ENCODE measurements around the gene C2orf15.
"Not testable (repeated sequence)": the region's sequence is repeated elsewhere in the genome, so short reads cannot be mapped to it uniquely, and the experiment has no call there.

The C2orf15 gene, protein sequence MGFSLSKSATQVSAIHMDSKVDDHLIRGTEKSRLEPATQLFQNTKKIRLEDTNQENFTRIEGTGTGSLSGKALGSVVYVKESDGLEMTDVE

DNA sequence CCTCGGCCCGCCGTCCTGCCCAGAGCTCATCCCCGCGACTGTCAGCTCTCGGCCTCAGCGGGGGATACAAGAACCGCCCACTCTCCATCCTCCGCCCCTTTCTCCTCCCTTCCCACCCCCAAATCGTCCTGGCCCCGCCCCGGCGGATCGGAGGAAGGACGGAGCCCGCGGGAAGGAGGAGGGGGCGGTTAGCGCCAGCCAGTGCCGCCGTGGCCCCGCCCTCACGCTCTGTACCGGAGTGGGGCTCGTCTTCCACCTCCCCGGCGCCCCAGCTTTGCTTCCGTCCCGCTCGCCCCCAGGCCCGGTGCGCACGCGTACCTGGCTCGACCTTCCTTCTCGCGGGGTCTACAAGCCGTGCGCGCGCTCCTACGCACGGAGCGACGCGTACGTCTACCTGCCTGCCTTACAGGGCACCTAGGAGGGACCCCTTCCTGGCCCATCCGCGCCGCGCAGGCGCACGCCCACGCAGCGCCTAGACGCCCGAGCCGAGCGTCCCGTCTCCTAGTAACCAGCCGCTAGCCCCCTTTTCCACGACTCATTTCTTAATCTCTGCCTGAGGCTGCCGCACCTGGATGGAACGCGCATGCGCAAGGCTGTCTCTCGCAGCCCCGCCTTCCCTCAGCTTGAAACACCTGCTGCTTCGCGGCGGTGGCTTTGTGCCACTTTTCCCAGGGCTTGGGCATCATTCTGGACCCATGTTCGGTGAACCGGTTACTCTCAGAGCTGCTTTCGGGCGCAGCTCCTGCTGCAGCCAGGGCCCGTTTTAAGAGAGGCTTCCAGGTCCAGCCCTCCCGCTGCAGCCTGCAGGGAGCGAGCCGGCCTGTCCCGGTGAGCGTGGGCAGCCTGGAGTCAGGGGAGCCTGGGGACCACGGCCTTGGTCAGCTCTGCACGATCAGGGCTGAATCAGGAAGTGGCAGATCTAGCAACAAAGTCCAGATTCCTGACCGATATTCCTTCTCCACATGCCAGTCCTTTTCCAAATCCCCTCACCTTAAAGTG lies at the start of gene C2orf15:
C2orf15 (plus strand) TSS at position 598 of the 999 bp plus-strand sequence. CDS start 8,852 bp downstream, outside the sequence.
- peak; percentile 42 for DNase-seq (ENCODE audit: low read depth)

DNA sequence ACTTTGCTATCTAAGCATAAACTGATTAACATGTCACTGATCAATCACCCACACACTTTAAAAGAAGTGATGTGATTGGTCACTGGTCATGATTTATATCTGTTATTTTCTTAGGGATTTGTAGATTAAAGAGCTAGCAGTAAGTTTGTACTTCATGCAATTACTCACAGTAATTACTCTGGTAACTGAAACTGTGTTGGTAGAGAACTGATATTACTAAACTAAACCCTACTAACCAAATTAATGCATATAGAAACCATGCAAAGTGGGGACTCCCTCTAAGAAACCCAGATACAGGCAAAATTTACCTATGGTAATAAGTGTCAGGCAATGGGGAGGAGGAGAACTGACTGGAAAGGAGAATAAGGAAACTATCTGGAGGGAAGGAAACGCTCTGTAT lies 44.8 kb upstream of the C2orf15 start:
- DNase-seq (ENCODE audit: low read depth): no peak

DNA sequence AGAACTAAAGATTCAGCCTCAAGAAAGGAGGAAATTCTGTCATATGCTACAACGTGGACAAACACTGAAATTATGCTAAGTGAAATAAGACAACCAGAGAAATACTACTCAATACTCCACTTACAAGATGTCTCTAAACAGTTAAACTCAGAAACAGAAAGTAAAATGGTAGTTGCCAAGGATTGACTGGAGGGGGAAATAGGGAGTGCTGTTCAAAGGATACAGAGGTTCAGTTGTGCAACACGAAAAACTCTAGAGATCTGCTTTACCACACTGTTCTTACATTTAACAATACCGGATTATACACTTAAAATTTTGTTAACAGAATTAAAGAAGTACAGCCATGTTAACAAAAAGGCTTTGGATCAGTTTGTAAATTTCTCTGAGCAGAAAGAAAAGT lies 39.8 kb upstream of the C2orf15 start:
- no peak for DNase-seq (ENCODE audit: low read depth)

DNA sequence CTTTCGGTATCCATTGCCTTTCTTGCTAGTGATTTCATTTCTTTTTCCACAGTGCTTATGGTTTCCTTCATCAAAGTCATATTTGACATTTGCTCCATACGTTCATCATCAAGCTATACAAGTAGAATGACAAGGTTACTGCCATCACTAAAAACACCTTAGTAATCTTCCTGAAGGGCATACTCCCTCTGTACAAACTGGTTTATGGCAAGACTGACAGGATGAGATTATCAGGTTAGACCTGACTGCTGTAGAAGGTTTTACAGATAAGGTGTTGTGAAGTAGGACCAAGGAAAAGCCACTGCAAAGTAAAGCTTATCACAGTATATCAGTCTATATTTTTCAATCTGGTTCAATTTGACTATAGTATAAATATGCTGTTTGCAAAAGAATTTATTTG lies 37.5 kb upstream of the C2orf15 start:
- DNase-seq (ENCODE audit: low read depth): no peak

DNA sequence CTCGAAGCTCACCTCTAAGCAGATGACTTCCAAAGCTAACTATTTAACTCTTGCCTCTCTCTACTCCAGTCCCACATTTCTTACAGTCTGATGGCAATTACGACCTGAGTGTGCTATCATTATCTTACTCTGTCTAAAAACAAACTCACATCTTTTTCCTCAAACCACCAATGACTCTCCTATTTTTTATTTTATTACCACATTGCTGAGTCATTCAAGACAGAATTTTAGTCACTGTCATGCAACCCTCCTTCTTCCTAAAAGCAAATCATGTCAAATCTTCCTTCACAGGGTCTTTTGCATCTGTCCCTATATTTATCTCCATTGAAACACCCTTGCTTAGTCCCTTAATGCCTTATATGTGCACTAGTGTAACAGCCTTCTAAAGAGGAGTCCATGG lies 34.6 kb upstream of the C2orf15 start:
- no peak for DNase-seq (ENCODE audit: low read depth)

DNA sequence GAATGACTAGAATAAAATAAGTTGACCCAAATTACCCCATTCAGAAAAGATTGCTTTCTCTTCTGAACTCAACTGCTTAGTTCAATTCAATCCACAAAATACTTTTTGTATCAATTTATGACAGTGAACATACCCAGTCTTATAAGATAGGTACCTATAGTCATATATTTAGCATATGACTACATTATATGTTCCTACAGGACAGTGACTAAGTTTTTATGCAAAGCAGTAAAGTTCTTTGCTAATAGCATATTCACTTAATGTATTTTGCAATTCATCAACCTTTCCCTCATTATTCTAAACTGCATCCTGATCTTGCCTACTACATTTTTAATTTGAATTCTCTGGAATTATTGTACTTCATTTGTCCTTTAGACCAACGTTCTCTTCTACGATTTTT lies 30.3 kb upstream of the C2orf15 start:
- no peak for DNase-seq (ENCODE audit: low read depth)

DNA sequence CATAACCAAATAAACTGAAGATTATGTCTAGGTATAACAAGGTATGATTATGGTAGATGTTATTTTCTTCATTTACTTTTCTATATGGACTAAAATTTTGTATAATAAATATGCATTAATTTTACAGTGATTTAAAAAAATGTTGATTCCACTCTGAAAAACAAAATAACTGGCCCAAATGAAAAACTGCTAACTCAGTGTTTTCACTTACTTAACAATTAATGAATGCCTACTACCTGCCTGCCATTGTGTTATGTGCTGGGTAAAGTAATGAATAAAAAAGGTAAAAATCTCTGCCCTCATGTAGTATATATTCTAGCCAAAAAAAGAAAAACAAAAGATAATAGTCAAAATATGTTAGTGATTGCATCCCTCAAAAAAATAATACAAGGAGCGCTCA lies 29.6 kb upstream of the C2orf15 start:
- DNase-seq (ENCODE audit: low read depth): no peak

DNA sequence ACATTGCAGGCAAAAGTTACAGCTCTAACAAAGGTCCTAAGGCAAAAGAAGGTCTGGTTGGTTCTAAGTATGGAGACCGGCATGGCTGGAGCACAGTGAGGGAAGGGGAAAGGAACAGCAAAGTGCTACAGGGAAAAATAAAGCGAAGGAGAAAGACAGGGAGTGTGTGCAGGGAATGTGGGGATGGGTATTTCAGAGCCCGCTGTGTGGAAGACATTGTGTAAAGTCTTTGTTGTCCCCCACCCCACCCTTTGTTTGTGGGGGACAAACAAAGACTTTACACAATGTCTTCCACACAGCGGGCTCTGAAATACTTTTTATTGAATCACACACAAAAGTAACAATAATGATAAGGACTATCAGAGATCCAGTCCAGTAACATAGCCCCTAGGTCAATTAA lies 28.9 kb upstream of the C2orf15 start:
- DNase-seq (ENCODE audit: low read depth): no peak

DNA sequence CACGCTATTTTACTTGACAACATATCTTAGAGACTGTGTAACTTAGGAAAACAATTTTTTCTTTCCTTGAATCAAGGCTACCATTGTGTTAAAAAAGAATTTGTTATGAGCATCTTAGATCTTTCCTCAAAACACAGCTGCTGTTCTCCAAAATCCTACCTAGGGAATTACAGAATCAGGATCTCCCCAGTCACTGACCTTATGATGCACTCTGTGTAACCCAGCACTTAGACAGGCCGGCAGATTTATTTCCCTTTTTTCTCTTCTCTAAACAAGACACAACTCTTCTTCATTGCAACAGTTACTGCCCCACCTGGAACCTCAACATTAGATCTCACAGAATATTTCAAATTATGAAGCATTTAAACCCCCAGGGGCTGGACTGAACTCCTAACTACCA lies 13.5 kb upstream of the C2orf15 start:
- no peak for DNase-seq (ENCODE audit: low read depth)

DNA sequence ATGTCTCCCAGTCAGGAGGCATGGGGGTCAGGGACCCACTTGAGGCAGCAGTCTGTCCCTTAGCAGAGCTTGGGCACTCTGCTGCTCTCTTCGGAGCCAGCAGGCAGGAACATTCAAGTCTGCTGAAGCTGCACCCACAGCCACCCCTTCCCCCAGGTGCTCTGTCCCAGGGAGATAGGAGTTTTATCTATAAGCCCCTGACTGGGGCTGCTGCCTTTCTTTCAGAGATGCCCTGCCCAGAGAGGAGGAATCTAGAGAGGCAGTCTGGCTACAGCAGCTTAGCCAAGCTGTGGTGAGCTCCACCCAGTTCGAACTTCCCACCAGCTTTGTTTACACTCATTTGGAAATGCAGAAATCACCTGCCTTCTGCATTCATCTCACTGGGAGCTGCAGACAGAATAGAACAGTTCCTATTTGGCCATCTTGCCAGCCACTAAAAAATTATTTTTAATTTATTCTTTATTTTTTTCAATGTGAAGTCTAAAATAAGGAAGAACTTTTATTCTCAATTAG lies 6.4 kb upstream of the C2orf15 start:
- not testable (repeated sequence) for DNase-seq (ENCODE audit: low read depth)

DNA sequence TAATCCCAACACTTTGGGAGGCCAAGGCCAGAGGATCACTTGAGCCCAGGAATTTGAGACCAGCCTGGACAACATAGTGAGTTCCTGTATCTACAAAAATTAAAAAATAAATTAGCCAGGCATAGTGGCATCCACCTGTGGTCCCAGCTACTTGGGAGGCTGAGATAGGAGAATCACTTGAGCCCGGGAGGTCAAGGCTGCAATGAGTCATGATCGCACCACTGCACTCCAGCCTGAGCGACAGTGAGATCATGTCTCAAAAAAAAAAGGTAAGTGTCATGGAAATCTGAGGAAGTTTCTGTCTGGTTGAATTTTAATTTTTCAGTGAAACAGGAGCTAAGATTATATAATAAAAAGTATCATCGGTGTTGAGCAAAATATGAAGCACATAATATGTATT lies 2.5 kb upstream of the C2orf15 start:
- no peak for DNase-seq (ENCODE audit: low read depth)

DNA sequence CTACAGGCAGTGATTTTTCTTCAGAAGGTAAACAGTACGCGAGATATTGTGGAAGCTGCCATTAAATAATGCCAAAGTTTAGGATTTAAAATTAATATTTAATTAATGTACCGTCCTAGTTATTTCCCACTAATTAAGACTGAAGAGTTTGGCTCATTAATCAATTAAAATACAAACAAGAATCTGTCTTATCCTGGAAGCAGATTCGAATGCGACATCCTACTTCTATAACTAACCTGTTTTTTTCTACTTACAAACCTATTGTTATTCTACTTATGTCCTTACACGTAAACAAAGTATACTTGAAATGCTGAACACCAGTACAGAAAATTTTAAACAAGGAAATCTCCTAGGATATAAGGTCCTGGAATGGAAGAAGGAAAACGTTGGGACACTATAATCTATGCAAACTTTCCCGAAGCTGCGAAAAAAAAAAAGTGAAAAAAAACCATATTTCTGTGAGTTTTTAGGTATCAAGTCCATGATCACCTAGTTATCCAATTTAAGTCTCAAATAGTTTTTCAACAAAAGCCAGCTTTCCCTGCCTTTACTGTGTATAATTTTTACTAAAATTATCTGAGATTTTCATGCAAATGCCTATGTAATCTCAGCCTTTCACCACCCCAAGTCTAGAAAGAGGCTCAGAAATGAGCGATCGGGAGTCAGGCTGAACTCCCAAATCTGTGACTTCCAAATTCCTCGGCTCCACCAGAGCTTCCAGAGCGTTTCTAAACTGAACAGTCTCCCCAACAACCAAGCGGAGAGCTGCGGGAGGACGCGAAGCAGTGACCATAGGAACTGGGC lies 1.2 kb upstream of the C2orf15 start:
- no peak for DNase-seq (ENCODE audit: low read depth)

DNA sequence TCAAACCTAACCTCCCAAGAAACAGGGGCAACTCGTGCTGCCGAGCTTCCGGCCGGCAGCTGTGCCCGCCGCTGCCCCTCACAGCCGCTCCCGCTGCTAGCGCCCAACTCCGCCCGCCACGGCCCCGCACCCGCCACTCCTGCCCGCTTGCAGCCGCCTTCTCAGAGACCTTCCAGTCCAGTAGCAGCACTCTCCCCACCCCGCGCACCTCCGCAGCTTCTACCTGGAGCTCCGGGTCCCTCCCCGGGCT lies 722 bp upstream of the C2orf15 start:
- no peak for DNase-seq (ENCODE audit: low read depth)

DNA sequence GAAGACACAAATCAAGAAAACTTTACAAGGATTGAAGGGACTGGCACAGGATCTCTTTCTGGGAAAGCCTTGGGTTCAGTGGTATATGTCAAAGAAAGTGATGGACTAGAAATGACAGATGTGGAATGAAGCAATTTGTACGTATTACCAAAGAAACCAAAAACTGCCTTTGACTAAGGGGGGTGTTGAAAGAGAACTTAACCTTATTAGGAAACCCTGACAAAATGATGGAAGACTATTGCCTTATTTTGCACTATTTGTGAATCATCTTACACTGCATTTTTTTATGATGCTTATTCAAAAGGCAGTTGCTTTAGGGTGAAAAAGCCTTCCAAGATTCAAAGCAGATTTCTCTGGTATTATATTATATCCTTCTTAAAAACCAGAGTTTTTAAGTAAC lies 9.2 kb downstream of the C2orf15 start:
- no peak for DNase-seq (ENCODE audit: low read depth)

DNA sequence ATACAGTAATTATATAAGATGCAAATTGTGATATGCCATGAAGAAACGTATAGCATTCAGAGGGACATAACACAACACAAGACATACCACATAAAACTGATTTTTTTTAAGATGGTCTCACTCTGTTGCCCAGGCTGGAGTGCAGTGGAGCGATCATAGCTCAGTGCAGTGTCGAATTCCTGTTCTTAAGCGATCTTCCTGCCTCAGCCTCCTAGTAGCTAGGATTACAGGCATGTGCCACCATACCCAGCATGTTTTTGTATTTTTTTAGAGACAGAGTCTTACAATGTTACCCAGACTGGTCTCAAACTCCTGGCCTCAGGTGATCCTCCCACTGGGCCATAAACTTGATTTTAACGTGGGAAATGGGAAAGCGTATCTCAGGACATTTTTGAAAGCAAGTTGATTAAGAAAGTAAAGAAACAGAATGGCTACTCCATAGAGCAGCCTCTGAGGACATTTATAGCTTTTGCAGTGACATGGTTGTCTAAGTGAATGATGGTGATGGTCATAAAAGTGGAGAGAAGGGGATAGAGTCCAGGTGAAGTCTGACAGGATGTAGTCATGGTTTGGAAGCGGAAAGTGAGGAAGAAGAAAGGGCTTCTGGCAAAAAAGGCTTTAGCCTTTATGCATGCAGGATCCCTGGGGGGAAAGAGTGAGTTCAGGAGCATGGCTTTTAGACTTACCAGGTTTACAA lies 10.8 kb downstream of the C2orf15 start:
- DNase-seq (ENCODE audit: low read depth): no peak

DNA sequence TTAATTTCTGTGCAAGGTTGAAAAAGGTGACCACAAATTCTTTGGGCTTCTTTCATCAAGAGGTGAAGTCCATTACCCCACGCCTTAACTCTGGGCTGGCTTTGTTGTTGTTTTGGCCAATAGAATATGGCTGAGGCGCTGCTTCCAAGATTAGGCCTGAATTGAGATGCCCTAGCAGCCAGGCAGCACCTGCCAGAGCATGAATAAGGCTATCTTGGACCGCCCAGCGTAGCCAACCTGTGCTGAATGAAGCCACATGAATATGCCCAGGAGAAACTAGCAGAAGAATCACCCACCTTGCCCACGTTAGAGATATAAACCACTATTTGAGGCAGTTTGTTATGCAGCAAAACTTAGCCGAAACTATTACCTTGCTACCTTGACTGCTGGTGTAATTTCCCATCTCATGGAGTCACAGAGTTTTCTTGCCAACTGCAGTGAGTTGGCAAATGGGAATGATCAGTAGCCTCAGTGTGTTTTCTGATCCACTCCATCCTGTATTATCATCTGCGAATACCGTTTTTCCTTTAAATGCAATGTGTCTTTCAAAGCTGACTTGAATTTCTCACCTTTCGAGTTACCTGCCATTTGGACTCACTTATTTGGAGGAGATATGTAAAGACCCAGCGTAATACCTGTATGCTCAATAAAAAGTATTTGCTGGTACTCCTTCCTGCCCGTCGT lies 12.6 kb downstream of the C2orf15 start:
- no peak for DNase-seq (ENCODE audit: low read depth)

DNA sequence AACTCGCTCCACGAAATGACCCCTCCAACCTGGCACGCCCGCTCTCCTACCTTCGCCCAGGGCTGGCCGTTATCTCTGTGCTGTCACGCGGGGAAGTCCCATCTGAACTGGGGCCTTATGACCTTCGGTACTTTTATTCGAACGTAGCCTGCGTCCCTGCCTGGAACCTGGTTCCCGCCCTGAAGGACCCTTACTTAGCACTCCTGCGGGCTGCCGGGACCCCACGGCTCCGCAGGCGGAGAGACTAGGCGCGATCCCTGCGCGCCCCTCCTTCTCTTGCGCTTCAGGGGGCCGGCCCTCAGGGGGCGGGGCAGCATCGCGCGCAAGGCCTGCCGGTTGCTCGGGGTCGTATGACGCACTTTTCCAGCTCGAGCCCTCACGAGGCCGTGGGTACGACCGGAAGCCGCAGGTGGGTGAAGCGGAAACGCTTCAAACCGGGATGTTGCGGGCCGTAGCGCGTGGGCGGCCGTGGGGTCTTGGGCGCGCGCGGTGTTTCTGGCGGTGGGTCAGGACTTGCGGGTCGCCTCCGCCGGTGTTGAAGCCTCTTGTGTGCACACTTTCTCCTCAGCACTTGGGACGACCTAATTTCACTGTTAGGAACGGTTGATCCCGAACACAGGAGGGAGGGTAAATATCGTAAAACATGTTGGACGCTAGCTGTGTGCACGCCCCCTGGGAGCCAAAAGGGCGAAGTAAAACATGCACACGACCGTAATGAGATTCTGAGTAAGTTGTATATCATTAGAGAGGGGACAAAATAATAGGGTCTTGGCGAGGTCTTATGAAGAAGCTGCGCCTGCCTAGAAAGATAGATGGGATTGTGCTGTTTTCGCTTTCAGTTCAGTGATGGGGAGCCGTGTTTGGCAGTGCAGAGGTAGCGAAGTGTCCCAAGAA lies 13.4 kb downstream of the C2orf15 start, which contains the start of the genes LIPT1 and TSGA10:
LIPT1 (plus strand) TSS at position 325 of the 894 bp plus-strand sequence. CDS start 6,991 bp downstream, outside the sequence.
TSGA10 (minus strand) TSS at position 300 of the 894 bp plus-strand sequence. CDS start 45,503 bp downstream, outside the sequence.
- peak; percentile 72 for DNase-seq (ENCODE audit: low read depth)

DNA sequence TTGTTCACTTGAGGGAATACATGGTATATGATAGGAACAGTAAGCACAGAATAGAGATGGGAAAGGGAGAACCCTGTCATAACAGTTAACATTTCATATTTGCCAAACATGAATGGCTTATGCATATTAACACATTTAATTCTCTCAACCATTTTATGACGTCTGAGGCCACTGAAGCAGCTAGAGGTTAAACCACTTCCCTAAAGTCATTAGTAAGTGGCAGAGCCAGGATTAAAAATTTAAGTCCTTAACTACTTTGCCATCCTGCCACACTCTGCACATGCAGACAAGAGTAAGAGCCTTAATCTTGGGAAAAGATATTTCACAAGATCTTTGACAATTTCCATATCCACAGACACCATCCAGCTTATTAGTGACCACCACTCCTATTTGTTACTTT lies 15.4 kb downstream of the C2orf15 start:
- DNase-seq (ENCODE audit: low read depth): no peak

DNA sequence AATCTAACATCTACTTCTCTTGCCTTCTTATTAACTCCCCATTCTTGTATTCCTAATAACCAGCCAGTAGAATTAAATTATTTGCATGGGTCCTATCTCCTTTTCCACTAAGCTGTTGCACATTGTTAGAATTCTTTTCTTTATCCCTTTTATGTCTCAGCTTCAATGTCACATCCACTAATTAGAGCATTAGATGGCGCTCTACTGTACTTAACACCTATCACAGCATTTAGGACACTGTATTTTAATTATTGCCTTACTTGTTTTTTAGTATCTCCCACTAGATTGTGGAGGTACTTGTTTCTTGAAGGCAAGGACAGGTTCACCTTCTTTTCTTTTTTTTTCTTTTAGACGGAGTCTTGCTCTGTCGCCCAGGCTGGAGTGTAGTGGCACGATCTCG lies 17.1 kb downstream of the C2orf15 start:
- no peak for DNase-seq (ENCODE audit: low read depth)

DNA sequence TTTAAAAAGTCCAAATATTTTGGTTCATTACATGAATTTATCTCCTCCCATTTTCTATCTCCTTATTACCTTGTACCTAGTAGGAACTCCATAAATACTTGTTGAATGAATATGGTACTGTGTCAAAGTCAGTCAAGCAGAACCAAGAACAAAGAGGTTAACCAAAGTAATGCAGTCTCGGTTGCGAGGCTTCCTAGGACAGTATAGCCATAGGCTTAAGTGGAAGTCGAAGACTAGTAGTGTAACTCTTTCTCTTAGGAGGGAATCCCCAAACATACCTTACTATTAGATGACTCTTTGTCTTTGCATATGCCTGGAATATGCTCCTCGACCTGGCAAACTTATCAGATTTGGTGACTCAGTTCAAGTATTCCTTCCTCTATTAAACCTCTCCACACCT lies 18.1 kb downstream of the C2orf15 start:
- DNase-seq (ENCODE audit: low read depth): no peak
